SK-N-SH treated with all-trans-retinoic acid at 6 μM for 48 hours (cell line): ENCODE measurements around the gene CDH4.

Experiments used
- ATAC-seq: fragments of 200-7000 bp; cut with Tn5 transposase; 3 replicates; pipeline ENCODE4 v1.9.1; 2020; ENCODE audit warnings: mild to moderate bottlenecking, moderate library complexity
- CREB5 ChIP-seq: fragments of 250-450 bp; sonication (Bioruptor Pico); IDR thresholded peaks from 2 replicates; pipeline ENCODE4 v1.5.1; 2020; ENCODE audit warnings: low read depth, mild to moderate bottlenecking, moderate library complexity
- CSDC2 ChIP-seq: fragments of 250-450 bp; sonication (Bioruptor Pico); IDR thresholded peaks from 2 replicates; pipeline ENCODE4 v1.5.0; 2020; ENCODE audit warnings: mild to moderate bottlenecking, moderate library complexity
- ESRRG ChIP-seq: fragments of 250-450 bp; sonication (Bioruptor Pico); IDR thresholded peaks from 2 replicates; pipeline ENCODE4 v1.6.1; 2021; ENCODE audit warnings: mild to moderate bottlenecking
- GLIS3 ChIP-seq: fragments of 250-450 bp; sonication (Bioruptor Pico); IDR thresholded peaks from 2 replicates; pipeline ENCODE4 v1.5.0; 2020; ENCODE audit warnings: mild to moderate bottlenecking, moderate library complexity
- ISL1 ChIP-seq: fragments of 250-450 bp; sonication (Bioruptor Pico); IDR thresholded peaks from 2 replicates; pipeline ENCODE4 v2.1.2; 2022; ENCODE audit warnings: mild to moderate bottlenecking, moderate library complexity
- OSR1 ChIP-seq: fragments of 250-450 bp; sonication (Bioruptor Pico); IDR thresholded peaks from 2 replicates; pipeline ENCODE4 v1.8.0; 2022; ENCODE audit warnings: moderate library complexity, mild to moderate bottlenecking, inconsistent platforms
- PPARA ChIP-seq: fragments of 250-450 bp; sonication (Bioruptor Pico); IDR thresholded peaks from 2 replicates; pipeline ENCODE4 v1.5.0; 2020; ENCODE audit warnings: mild to moderate bottlenecking, borderline replicate concordance
- RARB ChIP-seq: fragments of 250-450 bp; sonication (Bioruptor Pico); IDR thresholded peaks from 2 replicates; pipeline ENCODE4 v1.8.0; 2021; ENCODE audit warnings: mild to moderate bottlenecking, moderate library complexity
- SNAI2 ChIP-seq: fragments of 250-450 bp; sonication (Bioruptor Pico); IDR thresholded peaks from 2 replicates; pipeline ENCODE4 v1.5.0; 2020; ENCODE audit warnings: mild to moderate bottlenecking, moderate library complexity
- TCF4 ChIP-seq: fragments of 250-450 bp; sonication (Bioruptor Pico); IDR thresholded peaks from 2 replicates; pipeline ENCODE4 v1.8.0; 2021; ENCODE audit warnings: mild to moderate bottlenecking, moderate library complexity, borderline replicate concordance
- TOX ChIP-seq: fragments of 250-450 bp; sonication (Bioruptor Pico); IDR thresholded peaks from 2 replicates; pipeline ENCODE4 v1.8.0; 2021; ENCODE audit warnings: mild to moderate bottlenecking, moderate library complexity, borderline replicate concordance
- TSHZ2 ChIP-seq: fragments of 250-450 bp; sonication (Bioruptor Pico); IDR thresholded peaks from 2 replicates; pipeline ENCODE4 v1.5.0; 2020; ENCODE audit warnings: mild to moderate bottlenecking, moderate library complexity
- ZC3H10 ChIP-seq: fragments of 250-450 bp; sonication (Bioruptor Pico); IDR thresholded peaks from 2 replicates; pipeline ENCODE4 v1.5.1; 2021; ENCODE audit warnings: mild to moderate bottlenecking, moderate library complexity
- ZFP3 ChIP-seq: fragments of 250-450 bp; sonication (Bioruptor Pico); IDR thresholded peaks from 2 replicates; pipeline ENCODE4 v1.5.0; 2020; ENCODE audit warnings: mild to moderate bottlenecking, moderate library complexity
- ZNF565 ChIP-seq: fragments of 450-650 bp; formaldehyde crosslinking; conservative IDR thresholded peaks from 2 replicates; pipeline ENCODE4 v1.5.0; 2020; ENCODE audit warnings: low read depth, mild to moderate bottlenecking, moderate library complexity
- ZNF70 ChIP-seq: fragments of 450-650 bp; formaldehyde crosslinking; IDR thresholded peaks from 2 replicates; pipeline ENCODE4 v1.5.0; 2020; ENCODE audit warnings: mild to moderate bottlenecking, moderate library complexity
- ZNF8 ChIP-seq: fragments of 450-650 bp; formaldehyde crosslinking; IDR thresholded peaks from 2 replicates; pipeline ENCODE4 v1.5.0; 2020; ENCODE audit warnings: mild to moderate bottlenecking, moderate library complexity
- TF ChIP-seq, protein P1 (sequence below): fragments of 250-450 bp; sonication (Bioruptor Pico); IDR thresholded peaks from 2 replicates; pipeline ENCODE4 v1.8.0; 2021; ENCODE audit warnings: low read depth, mild to moderate bottlenecking, moderate library complexity, borderline replicate concordance

The CDH4 gene

GRCh38 chr20:61523145-61523544, 271.1 kb downstream of the CDH4 start:
- no peak for TF ChIP-seq ZNF8 (CRISPR knock-in tag)
- TF ChIP-seq ZFP3 (CRISPR knock-in tag), result no peak
- no peak for TF ChIP-seq RARB
- no peak for TF ChIP-seq ZNF565
- no peak for TF ChIP-seq ESRRG (CRISPR knock-in tag)
- TF ChIP-seq GLIS3 (CRISPR knock-in tag), result no peak
- TF ChIP-seq TOX (CRISPR knock-in tag), result no peak
- TF ChIP-seq CREB5 (CRISPR knock-in tag), result no peak
- TF ChIP-seq OSR1 (CRISPR knock-in tag), result no peak
- ATAC-seq, result no peak

- no peak for TF ChIP-seq ZNF565
- no peak for ATAC-seq
Observed at GRCh38 chr20:61524951-61525666, 273.0 kb downstream of the CDH4 start.

- TF ChIP-seq TSHZ2 (CRISPR knock-in tag) (no peak), TCF4 (CRISPR knock-in tag) (no peak), CREB5 (CRISPR knock-in tag) (no peak), ISL1 (CRISPR knock-in tag) (no peak), ZC3H10 (CRISPR knock-in tag) (no peak), ESRRG (CRISPR knock-in tag) (no peak), SNAI2 (CRISPR knock-in tag) (no peak), ZNF8 (CRISPR knock-in tag) (no peak)
- TF ChIP-seq, all 23 proteins: peak for 0
- ATAC-seq, result no peak
Observed at GRCh38 chr20:61525781-61526431, 273.8 kb downstream of the CDH4 start.

DNA sequence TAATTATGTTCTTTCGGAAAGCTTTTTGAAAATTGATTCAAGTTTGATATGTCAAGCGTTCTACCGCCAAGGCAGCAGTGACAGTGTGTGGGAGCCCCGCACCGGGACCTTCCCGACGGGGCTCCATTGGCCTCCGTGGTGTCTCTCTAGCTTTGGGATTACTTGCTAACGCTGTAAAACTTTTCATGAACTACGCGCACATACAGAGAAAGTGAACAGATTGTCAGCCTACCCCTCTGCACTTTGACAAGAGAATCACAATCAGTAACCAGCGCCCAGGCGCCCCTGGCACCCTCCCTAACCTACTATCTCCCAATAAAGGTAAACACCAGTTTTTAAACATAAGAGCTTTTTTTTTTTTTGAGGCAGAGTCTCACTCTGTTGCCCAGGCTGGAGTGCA, 274.8 kb downstream of the CDH4 start:
- ATAC-seq, result no peak
- TF ChIP-seq ZNF70 (CRISPR knock-in tag), result no peak
- TF ChIP-seq PPARA, result no peak
- no peak for TF ChIP-seq TSHZ2 (CRISPR knock-in tag)
- TF ChIP-seq, protein P1, sequence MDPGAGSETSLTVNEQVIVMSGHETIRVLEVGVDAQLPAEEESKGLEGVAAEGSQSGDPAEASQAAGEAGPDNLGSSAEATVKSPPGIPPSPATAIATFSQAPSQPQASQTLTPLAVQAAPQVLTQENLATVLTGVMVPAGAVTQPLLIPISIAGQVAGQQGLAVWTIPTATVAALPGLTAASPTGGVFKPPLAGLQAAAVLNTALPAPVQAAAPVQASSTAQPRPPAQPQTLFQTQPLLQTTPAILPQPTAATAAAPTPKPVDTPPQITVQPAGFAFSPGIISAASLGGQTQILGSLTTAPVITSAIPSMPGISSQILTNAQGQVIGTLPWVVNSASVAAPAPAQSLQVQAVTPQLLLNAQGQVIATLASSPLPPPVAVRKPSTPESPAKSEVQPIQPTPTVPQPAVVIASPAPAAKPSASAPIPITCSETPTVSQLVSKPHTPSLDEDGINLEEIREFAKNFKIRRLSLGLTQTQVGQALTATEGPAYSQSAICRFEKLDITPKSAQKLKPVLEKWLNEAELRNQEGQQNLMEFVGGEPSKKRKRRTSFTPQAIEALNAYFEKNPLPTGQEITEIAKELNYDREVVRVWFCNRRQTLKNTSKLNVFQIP, result no peak
- no peak for TF ChIP-seq CSDC2 (CRISPR knock-in tag)
- no peak for TF ChIP-seq ZFP3 (CRISPR knock-in tag)
- no peak for TF ChIP-seq OSR1 (CRISPR knock-in tag)
- no peak for TF ChIP-seq ZNF565
